Stimulated activated CD4-positive, alpha-beta T cell treated with anti-CD3 and anti-CD28 coated beads, TNF-alpha, amount 100 ng/mL, for 24 hours (primary cell): ENCODE results near the gene FCER1G.

ENCODE experiments used
- DNase-seq, 3 experiments: peaks; one replicate each; pipeline ENCODE4 v3.0.0-alpha.2; 2020; ENCODE audit warnings: low read depth in 3 of 3

Gene FCER1G

DNA sequence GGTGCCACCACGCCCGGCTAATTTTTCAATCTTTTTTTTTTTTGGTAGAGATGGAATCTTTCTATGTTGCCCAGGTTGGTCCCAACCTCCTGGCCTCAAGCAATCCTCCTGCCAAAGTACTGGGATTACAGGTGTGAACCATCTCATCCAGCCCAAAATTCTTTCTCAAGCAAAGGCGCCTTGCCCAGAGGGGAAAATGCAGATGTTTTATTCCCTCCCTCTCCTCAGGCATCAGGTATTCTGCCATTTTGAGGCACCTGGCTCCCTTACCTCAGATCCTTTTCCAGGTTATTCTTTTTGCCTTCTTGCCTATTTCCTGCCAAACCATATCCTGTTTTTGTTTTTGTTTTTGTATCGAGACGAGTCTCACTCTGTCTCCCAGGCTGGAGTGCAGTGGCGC, 26.7 kb upstream of the FCER1G start:
- no peak for DNase-seq

DNA sequence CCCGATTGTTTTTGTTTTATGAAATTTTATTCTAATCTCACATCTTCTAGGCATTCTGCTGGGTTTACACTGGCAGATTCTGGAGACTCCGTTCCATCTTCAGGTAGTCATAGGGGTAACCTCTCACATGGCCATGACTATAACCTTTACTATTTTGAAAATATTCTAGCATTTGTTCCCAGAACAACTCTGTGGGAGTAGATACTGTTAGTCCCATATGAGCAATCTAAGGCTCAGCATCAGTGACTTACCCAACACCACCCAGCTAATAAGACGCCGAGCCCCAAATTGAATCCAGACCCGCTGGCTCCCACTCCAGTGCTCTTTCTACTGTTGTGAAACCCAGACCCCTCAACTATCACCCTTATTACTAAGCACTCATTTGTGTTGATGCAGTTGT, 26.1 kb upstream of the FCER1G start:
- DNase-seq, result no peak

DNA sequence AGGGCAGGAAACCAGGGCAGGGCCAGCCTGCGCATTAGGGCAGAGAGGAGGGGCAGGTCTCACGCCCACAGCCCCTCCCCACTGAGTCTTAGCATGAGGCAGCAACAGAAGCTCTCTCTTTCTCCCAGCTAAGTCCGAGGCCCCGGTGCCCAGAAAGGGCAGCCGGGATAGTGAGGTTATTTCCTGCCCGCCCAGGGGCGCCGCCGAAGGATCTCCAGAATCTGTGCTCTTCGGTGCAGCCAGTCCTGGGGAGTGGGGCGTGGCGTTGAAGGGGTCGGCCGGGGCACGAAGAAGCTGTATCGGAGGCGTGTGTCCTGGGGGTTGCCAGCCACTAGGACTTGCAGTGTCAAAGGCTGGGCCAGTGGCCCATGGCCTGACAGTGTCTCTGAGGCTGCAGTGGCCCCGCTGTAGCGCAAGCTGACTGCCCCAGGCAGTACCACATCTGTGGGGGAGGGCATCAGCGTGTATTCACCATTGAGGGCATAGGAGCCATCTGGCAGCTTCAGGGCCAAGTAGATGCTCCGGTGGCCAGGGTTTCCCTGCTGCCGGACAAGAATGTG, 24.1 kb upstream of the FCER1G start:
- DNase-seq, result no peak

DNA sequence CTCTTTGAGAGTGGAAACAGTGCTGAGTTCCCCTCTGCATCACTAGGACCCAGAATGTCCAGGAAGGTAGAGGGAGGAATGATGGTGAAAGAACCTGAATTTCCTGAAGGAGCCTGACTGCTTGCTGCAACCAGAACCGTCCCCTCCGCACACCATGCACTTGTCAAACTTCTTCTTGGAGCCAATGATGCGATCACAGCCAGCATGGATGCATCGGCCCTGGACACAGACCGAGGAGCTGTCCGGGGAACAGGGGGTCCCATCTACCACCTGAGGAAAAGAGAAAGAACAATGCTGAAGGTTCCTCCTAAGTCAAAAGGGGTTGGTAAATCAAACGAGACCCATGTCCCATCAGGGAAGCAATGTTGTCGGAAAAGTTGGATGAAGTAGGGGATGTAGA, 23.1 kb upstream of the FCER1G start:
- DNase-seq, result no peak

DNA sequence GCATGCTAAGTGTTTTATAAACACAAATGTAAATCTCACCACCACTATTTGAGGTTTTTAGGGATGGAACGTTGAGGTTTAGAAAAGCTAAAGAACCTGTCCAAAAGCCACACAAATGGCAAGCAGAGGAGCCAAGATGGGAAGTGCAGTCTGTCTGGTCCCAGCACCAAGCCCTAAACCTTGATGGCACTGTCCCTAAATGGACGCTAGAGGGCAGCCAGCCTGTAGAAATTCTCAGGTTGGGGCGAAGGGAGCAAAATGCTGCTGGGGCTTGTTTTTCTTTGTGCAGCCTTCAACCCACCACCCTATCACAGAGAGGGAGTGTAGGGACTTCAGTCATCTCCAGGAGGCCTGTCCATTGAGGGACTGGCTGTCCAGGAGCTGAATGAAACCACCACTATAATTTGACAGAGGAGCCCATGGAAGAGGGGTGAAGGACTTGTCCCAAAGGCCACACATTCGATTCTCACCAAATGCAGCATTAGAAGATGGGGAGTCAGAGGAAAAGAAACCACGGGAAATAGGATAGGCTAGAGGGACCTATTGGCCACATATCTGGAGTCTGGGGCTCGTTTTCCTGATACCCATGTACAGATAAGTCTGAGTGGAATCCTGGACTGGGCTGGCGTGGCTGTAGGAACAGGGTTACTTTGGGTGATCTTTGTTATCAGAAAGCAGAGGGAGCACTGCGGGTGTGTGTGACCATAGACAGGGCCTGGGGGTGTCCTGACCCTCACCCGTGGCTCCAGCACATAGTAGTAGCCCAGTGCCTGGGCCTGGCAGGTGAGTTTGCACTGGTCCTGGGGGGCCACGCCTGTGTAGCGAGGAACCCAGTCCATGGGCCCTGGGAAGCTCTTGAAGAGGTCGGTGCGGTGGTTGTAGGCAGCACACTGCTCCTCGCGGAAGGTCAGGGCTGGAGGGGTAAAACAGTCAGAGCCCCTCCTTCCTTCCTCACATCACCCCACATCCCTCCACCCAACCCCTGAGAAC, 22.3 kb upstream of the FCER1G start:
- DNase-seq, result peak in 2 of 3 experiments; percentile 51 to 54

DNA sequence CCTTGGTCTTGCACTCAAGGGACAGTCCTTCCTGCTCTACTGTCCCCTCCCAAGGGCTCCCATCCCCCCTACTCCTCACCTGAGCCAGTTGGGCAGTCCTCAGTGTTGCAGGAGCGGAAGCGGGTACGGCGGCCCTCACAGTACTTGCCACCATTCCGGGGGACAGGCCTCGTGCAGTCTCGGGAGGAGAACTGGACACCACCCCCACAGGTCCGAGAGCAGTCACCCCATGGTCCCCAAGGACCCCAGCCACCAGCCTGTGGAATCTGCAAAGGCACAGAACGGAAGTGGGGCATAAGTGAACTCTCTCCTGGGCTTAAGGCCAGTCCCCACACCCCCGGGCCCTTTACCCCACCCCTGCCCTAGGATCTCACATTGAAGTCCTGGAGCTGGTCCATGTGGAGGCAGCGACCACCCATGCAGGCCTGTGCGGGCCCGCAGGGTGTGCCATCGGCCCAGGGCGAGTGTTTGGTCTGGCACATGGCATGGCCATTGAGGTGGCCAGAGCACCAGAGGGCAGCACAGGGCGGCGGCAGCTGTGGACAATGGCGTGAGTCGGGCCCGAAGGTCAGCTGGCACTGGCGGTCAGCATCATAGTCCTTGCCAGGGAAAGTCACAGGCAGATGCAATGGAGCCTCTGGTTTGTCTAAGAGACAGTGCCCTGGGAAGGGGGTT, 21.4 kb upstream of the FCER1G start:
- no peak for DNase-seq

DNA sequence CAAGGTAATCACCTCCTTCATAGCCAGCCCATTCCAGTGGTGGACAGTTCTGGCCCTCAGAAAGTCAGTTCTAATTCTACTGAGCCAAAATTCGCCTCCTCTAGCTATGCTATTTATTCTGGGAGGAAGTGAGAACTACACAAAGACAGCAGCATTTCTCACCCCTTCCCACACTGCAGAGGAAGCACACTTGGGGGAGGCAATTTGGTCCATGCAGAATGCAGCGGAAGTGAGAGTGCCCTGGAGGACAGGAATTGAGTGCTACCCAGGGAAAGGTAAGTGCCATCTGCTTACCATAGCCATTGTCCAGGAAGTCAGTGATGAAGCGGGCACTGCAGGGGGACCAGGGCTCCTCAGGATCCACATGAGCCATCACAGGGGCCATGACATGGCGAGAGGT, 19.9 kb upstream of the FCER1G start:
- no peak for DNase-seq

DNA sequence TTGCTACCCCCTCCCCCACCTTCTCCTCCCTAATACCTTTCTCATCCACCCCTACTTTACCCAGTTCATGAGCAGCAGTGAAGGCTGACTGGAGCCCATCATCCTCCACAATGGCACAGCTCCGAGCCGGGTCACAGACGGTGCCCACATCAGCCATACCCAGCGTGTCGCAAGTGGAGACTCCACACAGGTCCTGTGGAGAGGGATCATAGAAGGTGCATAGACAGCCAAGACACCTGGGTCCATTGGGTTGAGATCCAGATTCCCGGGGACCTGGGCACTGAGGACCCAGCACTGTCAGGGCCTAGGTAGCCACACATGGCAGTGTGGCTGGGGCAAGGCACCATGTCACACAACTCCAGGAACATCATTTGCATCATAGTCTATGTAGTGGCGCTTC, 19.0 kb upstream of the FCER1G start:
- DNase-seq, result no peak

DNA sequence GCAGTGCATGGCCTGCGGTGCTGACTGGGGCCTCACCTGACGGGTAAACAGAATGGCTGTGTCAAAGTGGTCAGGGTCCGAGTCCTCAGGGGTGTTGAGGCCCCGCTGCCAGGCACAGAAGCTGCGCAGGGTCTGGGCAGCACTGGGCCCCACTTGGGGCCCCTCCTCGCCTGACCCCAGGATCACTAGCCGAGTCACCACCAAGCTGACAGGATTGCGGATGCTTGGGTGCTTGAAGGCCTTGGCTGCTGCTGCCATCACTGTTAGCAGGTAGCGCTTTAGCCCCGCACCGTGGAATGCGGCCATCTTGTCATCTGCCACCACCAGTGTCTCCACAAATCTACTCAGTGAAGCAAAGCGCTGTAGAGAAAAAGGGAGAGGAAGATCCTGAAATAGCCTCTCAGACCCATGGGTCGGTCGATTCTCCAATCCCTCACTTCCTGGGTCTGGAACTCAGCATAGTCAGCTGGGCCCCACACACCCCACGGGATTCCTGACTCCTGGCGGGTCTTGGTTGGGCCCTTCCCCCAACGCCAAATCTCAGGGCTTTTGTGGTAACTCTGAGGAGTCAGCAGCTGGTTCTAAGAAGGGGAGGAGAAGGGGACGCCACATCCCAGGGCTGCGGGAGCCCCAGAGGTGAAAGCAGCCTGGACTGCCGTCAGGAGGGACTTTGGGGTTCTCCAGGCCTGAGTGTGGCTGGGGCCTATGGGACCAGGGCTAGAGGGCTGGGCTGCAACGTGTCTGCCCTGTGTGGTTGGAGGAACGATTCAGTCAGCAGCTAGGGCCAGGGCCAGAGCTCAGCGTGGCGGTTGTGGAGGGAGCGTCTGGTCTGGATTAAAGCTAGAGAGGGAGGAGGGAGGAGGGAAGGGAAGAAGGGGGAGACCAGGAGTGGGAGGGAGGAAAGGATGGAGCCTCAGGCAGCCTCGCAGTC, 18.3 kb upstream of the FCER1G start:
- DNase-seq, result no peak

DNA sequence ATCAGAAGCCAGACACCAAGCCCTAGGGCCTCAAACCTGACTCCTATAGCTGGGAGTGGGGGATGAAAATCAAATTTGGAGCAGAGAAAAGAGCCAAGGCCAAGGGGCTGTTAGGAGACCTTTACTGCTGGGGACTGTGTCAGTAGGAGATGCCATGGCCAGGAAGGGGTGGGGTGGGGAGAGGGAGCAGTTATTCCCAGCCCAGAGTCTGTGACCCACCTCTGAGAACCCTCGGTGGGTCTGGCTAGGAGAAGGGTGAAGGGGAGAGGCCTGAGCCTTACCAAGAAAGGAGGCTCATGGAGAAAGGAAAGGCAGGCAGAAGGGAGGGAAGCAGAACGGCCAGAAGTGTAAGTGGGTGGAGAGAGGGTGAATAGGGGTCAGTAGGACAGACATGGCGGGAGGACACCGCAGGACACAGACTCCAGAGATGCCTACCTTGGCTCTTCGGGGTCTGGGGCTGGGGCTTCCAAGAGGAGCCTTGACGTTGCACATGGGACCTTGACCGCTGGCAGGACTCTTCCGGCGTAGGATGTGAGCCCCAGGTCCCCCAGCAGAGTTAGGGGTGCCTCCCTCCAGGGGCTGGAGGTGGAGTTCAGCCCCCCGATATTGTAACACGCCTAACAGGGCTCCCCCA, 17.4 kb upstream of the FCER1G start:
- DNase-seq, result no peak

DNA sequence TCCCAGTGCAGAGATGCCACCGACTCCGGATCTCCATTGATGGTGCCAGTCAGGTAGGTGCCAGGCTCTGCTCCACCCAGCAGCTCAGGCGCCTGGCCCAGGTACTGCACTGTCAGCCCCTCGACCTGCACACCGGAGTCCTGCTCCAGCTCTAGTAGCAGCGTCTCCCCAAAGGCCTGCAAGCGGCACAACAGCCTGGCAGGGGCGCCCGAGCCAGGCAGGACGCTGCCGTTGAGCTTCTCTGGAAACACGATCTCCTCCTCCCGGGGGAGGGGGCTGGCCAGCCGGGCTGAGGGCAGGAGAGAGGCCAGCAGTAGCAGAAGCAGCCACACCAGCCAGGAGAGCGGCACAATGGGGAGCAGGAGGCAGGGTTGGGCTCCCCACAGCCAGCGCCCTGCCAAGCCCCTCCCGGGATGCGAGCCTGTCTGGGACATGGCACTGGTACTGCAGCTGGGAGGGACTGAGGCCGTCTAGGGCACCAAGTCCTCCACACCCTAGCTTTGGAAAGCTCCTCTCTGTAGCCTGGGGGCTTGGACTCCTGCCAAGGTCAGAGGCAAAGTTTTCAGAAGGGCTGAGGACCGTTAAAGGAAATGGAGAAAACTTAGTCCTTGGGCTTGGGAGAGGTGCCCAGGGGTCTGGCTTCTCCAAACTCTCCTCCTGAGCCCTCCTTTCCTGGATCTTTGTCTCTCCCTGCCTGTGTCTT, 16.8 kb upstream of the FCER1G start:
- DNase-seq, result no peak

DNA sequence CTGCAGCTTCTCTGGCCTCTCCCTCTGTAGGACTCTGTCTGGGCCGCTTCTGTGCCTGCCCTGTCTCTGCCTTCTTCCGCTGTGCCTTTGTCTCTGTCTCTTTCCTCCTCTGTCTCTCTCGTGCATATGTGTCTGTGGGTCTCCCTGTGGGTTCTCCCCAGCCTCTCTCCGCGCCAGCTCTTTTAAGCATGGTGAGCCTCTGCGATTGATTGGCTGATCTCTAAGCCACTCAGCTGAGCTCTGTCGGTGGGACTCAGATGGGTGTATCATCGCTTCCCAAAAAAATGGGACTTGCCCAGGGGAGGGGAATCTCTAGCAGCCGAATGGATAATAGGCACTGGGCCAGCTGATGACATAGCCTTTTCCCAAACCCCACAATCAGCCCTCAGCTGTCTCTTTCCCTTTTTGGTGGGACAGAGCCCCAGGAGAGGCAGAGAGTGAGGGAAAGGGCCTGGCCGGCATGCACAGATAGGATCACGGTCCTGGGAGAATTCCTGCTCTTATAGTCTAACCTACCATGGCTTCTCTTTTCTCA, 16.1 kb upstream of the FCER1G start, which contains the start of gene ADAMTS4:
Gene ADAMTS4, minus strand, starts transcription at position 158 of the 535 bp plus-strand sequence. CDS start 427 bp downstream, outside the sequence.
- DNase-seq, result no peak

DNA sequence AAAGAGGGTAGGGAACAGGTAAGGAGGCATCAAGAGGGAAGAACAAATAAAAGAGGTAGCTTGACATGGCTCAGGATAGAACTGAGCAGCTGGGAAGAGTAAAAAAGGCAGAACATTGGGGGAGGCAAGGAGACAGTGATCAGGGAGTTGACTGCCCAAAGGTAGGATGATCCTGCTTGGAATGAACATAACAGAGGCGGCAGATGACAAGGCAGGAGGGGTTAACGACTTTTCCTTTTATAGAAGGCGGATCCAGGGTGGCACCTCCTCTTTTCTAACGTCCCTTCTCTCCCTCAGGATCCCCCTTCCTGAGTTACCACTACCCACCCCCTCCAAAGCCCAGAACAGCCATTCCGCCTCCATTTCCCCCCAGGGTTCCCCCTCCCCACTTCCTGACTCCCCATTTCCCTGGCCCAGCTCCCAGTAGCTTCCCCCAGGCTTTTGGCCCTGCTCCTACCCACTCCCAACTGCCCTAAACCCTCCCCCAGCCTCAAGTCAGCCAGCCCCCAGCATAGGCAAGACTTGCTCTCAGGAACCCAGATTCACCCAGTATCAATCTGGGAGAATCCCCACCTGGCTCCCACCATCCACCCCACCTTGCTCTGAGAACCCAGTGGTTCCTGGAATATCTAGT, 15.5 kb upstream of the FCER1G start:
- DNase-seq, result no peak

DNA sequence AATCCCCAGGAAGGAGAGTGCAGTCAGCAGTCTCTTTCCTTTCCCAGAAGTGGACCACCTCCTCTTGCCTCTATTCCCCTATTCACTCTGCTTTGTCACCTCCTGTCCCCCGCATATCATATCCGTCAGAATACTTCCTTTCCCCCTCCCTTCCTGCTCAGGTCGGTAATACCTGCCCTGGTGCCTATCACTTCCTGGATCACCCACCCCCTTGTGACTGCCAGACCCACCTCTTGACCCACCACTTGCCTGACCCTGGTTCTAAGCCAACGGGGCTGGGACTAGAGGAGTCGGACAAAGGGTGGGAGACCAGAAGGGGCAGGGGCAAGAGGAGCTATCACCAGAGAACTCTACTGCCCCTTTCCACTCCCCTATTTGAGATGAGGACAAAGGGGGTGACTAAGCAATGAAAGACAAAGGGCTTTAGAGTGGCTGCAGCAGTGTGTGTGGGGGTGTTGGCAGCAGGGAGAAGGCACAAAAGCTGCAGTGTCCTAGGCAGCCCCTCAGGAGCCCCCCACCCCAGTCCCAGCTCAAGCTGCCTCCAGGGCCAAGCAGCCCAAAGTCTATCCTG, 14.6 kb upstream of the FCER1G start:
- no peak for DNase-seq

DNA sequence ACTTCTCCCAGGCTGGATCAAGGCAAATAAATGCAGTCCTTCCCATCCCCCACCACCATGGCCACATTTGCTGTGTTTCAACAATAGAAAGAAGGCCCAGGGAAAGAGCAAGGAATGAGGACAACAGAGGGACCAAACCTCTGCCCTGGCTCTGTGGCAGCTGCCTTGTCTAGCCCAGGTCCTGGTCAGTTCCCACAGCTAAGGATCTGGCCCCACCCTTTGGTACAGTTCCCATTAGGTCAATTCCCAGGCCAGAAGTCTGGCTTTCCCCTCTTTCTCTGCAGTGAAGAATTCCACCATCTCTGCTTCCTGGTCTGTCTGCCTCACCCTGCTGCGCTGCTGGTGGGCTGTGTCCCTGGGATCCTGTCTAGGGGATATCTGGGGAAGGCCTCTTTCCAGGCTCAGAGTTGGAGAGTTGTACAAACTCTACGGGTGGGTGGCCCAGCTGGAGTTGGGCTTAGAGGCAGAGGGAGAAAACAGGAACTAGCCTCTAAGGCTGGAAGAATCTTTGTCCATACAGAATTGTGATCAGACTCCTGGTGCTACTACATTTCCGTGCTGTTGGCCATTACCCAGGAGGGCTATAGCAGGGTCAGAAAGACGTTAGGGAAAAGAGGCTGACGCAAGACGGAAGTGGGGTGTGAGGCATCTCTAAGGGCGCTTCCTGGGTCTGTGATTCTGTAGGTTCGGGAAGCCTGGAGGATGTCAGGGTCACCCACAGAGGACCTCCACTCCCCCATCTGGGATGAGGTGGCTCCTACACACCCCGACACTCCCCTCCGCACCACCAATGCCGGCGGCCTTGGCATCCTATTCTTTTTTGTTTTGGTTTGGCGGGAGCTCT, 13.9 kb upstream of the FCER1G start:
- DNase-seq, result no peak

DNA sequence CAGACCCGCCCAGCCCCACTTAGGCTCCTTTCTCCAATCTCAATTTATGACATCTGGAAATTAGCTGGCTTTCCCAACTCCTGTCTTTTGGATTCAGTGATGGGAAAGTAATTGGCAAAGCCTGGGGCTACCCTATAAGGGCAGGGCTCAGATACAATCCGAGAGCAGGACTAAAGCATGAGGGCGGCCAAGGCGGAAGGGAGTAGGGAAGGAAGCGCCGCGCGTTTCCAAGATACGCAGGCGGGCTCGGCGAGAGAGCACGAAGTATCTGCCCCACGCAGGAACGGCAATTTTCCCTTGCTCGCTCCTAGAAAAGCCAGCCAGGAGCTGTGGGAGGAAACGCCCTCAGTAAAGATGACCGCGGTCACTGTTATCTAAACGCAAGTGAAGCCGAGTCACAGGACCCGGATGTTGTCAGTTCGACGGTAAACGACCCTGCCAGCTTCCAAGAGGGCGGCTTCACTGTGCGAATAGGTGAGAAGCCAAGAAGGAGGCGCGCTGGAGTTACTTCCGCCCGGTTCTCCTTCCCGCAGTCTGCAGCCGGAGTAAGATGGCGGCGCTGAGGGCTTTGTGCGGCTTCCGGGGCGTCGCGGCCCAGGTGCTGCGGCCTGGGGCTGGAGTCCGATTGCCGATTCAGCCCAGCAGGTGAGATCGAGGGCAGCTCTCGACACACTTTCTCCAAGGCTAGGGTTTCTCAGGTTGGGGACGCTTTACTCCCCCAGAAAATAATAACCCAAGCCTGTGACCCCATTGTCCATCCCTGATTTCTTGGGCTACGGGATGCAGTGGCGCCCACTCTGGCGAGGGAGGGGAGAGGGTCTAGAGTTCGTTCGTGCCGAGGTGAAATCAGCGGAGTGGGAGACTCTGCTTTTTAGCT, 13.0 kb upstream of the FCER1G start, which contains the start of gene NDUFS2:
Gene NDUFS2, plus strand, starts transcription at position 532 of the 877 bp plus-strand sequence. Its CDS starts 19 bp downstream, at position 551.
- peak; percentile 94 to 95 (median 95) for DNase-seq
